ENCODE data around the gene OSBPL2. TPM values are rescaled to one million over a fixed set of nuclear protein-coding genes. Genes with fewer than 3 reads are reported as not detected.

Gene OSBPL2
- total and polyA plus RNA-seq, 3 experiments from 2014 or later = 24.5 to 24.7 (median 24.6) TPM

- H3K9me3 Mint-ChIP-seq = no peaks in the 10 kb centered on the region
- Histone ChIP-seq H3K4me3 (ENCODE audit: low read length) (no peak overlapping the region), H3K9me3 (ENCODE audit: low read length) (no peaks in the 10 kb centered on the region), H3K27me3 (ENCODE audit: insufficient read depth, low read length, poor library complexity, severe bottlenecking) (peaks cover 2% of the 10 kb centered on the region), H3K4me1 (ENCODE audit: insufficient read depth, low read length) (no peaks in the 10 kb centered on the region), H3K36me3 (ENCODE audit: insufficient read depth, low read length) (no peaks in the 10 kb centered on the region), H3K27ac (ENCODE audit: low read depth, low read length) (no peak overlapping the region)
- no peak overlapping the region for H3K4me3 Mint-ChIP-seq
- ChIA-PET POLR2A (no interaction called here), CTCF (no interaction called here)
- DNase-seq = no peak
- no peaks in the 10 kb centered on the region for H3K4me1 Mint-ChIP-seq
- no peaks in the 10 kb centered on the region for H3K36me3 Mint-ChIP-seq
- H3K27ac Mint-ChIP-seq = no peak overlapping the region
- peaks cover 15 to 20% of the 10 kb centered on the region in 2 donors for H3K27me3 Mint-ChIP-seq
Observed at GRCh38 chr20:62227977-62228958, 10.1 kb upstream of the OSBPL2 start.

- H3K9me3 ChIP-seq (ENCODE audit: low read length) = no peaks in the 10 kb centered on the region
- no peak overlapping the region for H3K4me3 Mint-ChIP-seq
- no peaks in the 10 kb centered on the region for H3K4me1 ChIP-seq (ENCODE audit: insufficient read depth, low read length)
- no peaks in the 10 kb centered on the region for H3K27me3 ChIP-seq (ENCODE audit: insufficient read depth, low read length, poor library complexity, severe bottlenecking)
- H3K4me3 ChIP-seq (ENCODE audit: low read length) = no peak overlapping the region
- H3K27ac Mint-ChIP-seq = no peak overlapping the region
- H3K36me3 ChIP-seq (ENCODE audit: insufficient read depth, low read length) = no peaks in the 10 kb centered on the region
- peaks cover 0 to 2% (median 0%) of the 10 kb centered on the region in 5 donors for H3K9me3 Mint-ChIP-seq
- no peaks in the 10 kb centered on the region for H3K4me1 Mint-ChIP-seq
- no peak overlapping the region for H3K27ac ChIP-seq (ENCODE audit: low read depth, low read length)
- DNase-seq = no peak
- ChIA-PET POLR2A (no interaction called here), CTCF (no interaction called here)
- H3K27me3 Mint-ChIP-seq = peaks cover 11 to 25% of the 10 kb centered on the region in 2 donors
- no peaks in the 10 kb centered on the region for H3K36me3 Mint-ChIP-seq
Observed at GRCh38 chr20:62228982-62229545, 9.3 kb upstream of the OSBPL2 start.

GRCh38 chr20:62229667-62230066 lies 8.7 kb upstream of the OSBPL2 start:
- H3K27me3 ChIP-seq (ENCODE audit: insufficient read depth, low read length, poor library complexity, severe bottlenecking) = no peaks in the 10 kb centered on the region
- Mint-ChIP-seq H3K4me3 (no peak overlapping the region), H3K27ac (no peak overlapping the region), H3K4me1 (no peaks in the 10 kb centered on the region), H3K36me3 (no peaks in the 10 kb centered on the region), H3K27me3 (peaks cover 7 to 20% of the 10 kb centered on the region in 2 donors), H3K9me3 (peaks cover 0 to 2% (median 0%) of the 10 kb centered on the region in 5 donors)
- no peaks in the 10 kb centered on the region for H3K4me1 ChIP-seq (ENCODE audit: insufficient read depth, low read length)
- no peak overlapping the region for H3K27ac ChIP-seq (ENCODE audit: low read depth, low read length)
- H3K9me3 ChIP-seq (ENCODE audit: low read length) = no peaks in the 10 kb centered on the region
- POLR2A ChIA-PET = no interaction called here
- no peaks in the 10 kb centered on the region for H3K36me3 ChIP-seq (ENCODE audit: insufficient read depth, low read length)
- CTCF ChIA-PET = no interaction called here
- no peak overlapping the region for H3K4me3 ChIP-seq (ENCODE audit: low read length)
- no peak for DNase-seq

GRCh38 chr20:62230276-62230675 lies 8.0 kb upstream of the OSBPL2 start:
- no peaks in the 10 kb centered on the region for H3K36me3 ChIP-seq (ENCODE audit: insufficient read depth, low read length)
- Mint-ChIP-seq H3K9me3 (peaks cover 0 to 2% (median 0%) of the 10 kb centered on the region in 5 donors), H3K36me3 (no peaks in the 10 kb centered on the region), H3K27me3 (peaks cover 2 to 19% of the 10 kb centered on the region in 2 donors), H3K4me3 (no peak overlapping the region), H3K4me1 (no peaks in the 10 kb centered on the region), H3K27ac (no peak overlapping the region)
- ChIA-PET CTCF (no interaction called here), POLR2A (no interaction called here)
- DNase-seq = no peak
- H3K4me1 ChIP-seq (ENCODE audit: insufficient read depth, low read length) = no peaks in the 10 kb centered on the region
- H3K9me3 ChIP-seq (ENCODE audit: low read length) = no peaks in the 10 kb centered on the region
- no peak overlapping the region for H3K4me3 ChIP-seq (ENCODE audit: low read length)
- H3K27ac ChIP-seq (ENCODE audit: low read depth, low read length) = no peak overlapping the region
- no peaks in the 10 kb centered on the region for H3K27me3 ChIP-seq (ENCODE audit: insufficient read depth, low read length, poor library complexity, severe bottlenecking)

GRCh38 chr20:62230696-62231095 lies 7.6 kb upstream of the OSBPL2 start:
- DNase-seq = no peak
- no peaks in the 10 kb centered on the region for H3K4me1 ChIP-seq (ENCODE audit: insufficient read depth, low read length)
- no peak overlapping the region for H3K4me3 ChIP-seq (ENCODE audit: low read length)
- H3K9me3 ChIP-seq (ENCODE audit: low read length) = no peaks in the 10 kb centered on the region
- Mint-ChIP-seq H3K27ac (no peak overlapping the region), H3K36me3 (no peaks in the 10 kb centered on the region), H3K9me3 (peaks cover 0 to 2% (median 0%) of the 10 kb centered on the region in 5 donors), H3K27me3 (peaks cover 0 to 16% of the 10 kb centered on the region in 2 donors), H3K4me1 (no peaks in the 10 kb centered on the region), H3K4me3 (no peak overlapping the region)
- H3K27ac ChIP-seq (ENCODE audit: low read depth, low read length) = no peak overlapping the region
- CTCF ChIA-PET = no interaction called here
- H3K27me3 ChIP-seq (ENCODE audit: insufficient read depth, low read length, poor library complexity, severe bottlenecking) = no peaks in the 10 kb centered on the region
- no peaks in the 10 kb centered on the region for H3K36me3 ChIP-seq (ENCODE audit: insufficient read depth, low read length)
- POLR2A ChIA-PET = no interaction called here

GRCh38 chr20:62231292-62231691 lies 7.0 kb upstream of the OSBPL2 start:
- Mint-ChIP-seq H3K4me1 (no peaks in the 10 kb centered on the region), H3K4me3 (no peak overlapping the region), H3K27ac (no peak overlapping the region), H3K27me3 (peaks cover 1 to 21% of the 10 kb centered on the region in 2 donors), H3K9me3 (peaks cover 0 to 2% (median 0%) of the 10 kb centered on the region in 5 donors), H3K36me3 (no peaks in the 10 kb centered on the region)
- H3K36me3 ChIP-seq (ENCODE audit: insufficient read depth, low read length) = no peaks in the 10 kb centered on the region
- no peaks in the 10 kb centered on the region for H3K27me3 ChIP-seq (ENCODE audit: insufficient read depth, low read length, poor library complexity, severe bottlenecking)
- no peaks in the 10 kb centered on the region for H3K4me1 ChIP-seq (ENCODE audit: insufficient read depth, low read length)
- H3K27ac ChIP-seq (ENCODE audit: low read depth, low read length) = no peak overlapping the region
- H3K4me3 ChIP-seq (ENCODE audit: low read length) = no peak overlapping the region
- DNase-seq = no peak
- no peaks in the 10 kb centered on the region for H3K9me3 ChIP-seq (ENCODE audit: low read length)
- ChIA-PET POLR2A (no interaction called here), CTCF (no interaction called here)

GRCh38 chr20:62232194-62232593 lies 6.1 kb upstream of the OSBPL2 start:
- Mint-ChIP-seq H3K4me1 (no peaks in the 10 kb centered on the region), H3K27ac (no peak overlapping the region), H3K27me3 (peaks cover 1 to 16% of the 10 kb centered on the region in 2 donors), H3K36me3 (no peaks in the 10 kb centered on the region), H3K9me3 (peaks cover 0 to 2% (median 0%) of the 10 kb centered on the region in 5 donors), H3K4me3 (no peak overlapping the region)
- Histone ChIP-seq H3K4me1 (ENCODE audit: insufficient read depth, low read length) (peaks cover under 1% of the 10 kb centered on the region), H3K36me3 (ENCODE audit: insufficient read depth, low read length) (no peaks in the 10 kb centered on the region), H3K27me3 (ENCODE audit: insufficient read depth, low read length, poor library complexity, severe bottlenecking) (no peaks in the 10 kb centered on the region), H3K4me3 (ENCODE audit: low read length) (no peak overlapping the region), H3K27ac (ENCODE audit: low read depth, low read length) (no peak overlapping the region), H3K9me3 (ENCODE audit: low read length) (no peaks in the 10 kb centered on the region)
- CTCF ChIA-PET = no interaction called here
- DNase-seq = no peak
- POLR2A ChIA-PET = no interaction called here

- Histone ChIP-seq H3K4me3 (ENCODE audit: low read length) (no peak overlapping the region), H3K36me3 (ENCODE audit: insufficient read depth, low read length) (no peaks in the 10 kb centered on the region), H3K27me3 (ENCODE audit: insufficient read depth, low read length, poor library complexity, severe bottlenecking) (no peaks in the 10 kb centered on the region), H3K27ac (ENCODE audit: low read depth, low read length) (no peak overlapping the region), H3K4me1 (ENCODE audit: insufficient read depth, low read length) (peaks cover 9% of the 10 kb centered on the region), H3K9me3 (ENCODE audit: low read length) (no peaks in the 10 kb centered on the region)
- POLR2A ChIA-PET = no interaction called here
- H3K4me3 Mint-ChIP-seq = no peak overlapping the region
- no peak overlapping the region for H3K27ac Mint-ChIP-seq
- CTCF ChIA-PET = no interaction called here
- no peaks in the 10 kb centered on the region for H3K36me3 Mint-ChIP-seq
- peaks cover 4 to 6% (median 5%) of the 10 kb centered on the region in 3 donors for H3K4me1 Mint-ChIP-seq
- no peak for DNase-seq
- peaks cover 0 to 2% (median 0%) of the 10 kb centered on the region in 5 donors for H3K9me3 Mint-ChIP-seq
- peaks cover 1 to 16% of the 10 kb centered on the region in 2 donors for H3K27me3 Mint-ChIP-seq
Observed at GRCh38 chr20:62232770-62233645, 5.3 kb upstream of the OSBPL2 start.
